H1 (cell line): ENCODE results near the gene EXTL1. TPM values are rescaled to one million over a fixed set of nuclear protein-coding genes. Genes with fewer than 3 reads are reported as not detected.

ENCODE experiments used
- CTCF ChIA-PET: fragments of 300-600 bp; sonication (Branson Sonifier 250); formaldehyde crosslinking; loops from one replicate; lab custom pipeline; 2021; ENCODE audit not compliant: partially characterized antibody; lab: Charles Lee
- POLR2A ChIA-PET: fragments of 300-600 bp; sonication (Branson Sonifier 250); formaldehyde crosslinking; loops from one replicate; lab custom pipeline; 2021; ENCODE audit warnings: inconsistent platforms; ENCODE audit not compliant: partially characterized antibody; lab: Charles Lee
- DNase-seq, 2 experiments: peaks; one replicate each; pipeline versions ENCODE4 v3.0.0 to v3.0.0-alpha.2; 2010 to 2022; ENCODE audit warnings: low spot score in 2 of 2, low read depth in 1 of 2, mixed read lengths in 1 of 2
- FAIRE-seq: peaks from 2 replicates; lab custom pipeline; 2011; peaks lifted over from hg19 to GRCh38; lab: Jason Lieb, UNC
- H2AFZ ChIP-seq: 2 replicates; pipeline ENCODE4 v1.8.1; 2012; ENCODE audit warnings: low read length, inconsistent platforms
- H2AK5ac ChIP-seq: 2 replicates; pipeline ENCODE4 v1.6.1; 2013; ENCODE audit warnings: low read depth, low read length
- H2BK120ac ChIP-seq: replicated peaks from 2 replicates; pipeline ENCODE3; 2013; ENCODE audit warnings: low read depth, low read length, inconsistent platforms
- H2BK12ac ChIP-seq: 2 replicates; pipeline ENCODE4 v1.6.1; 2013; ENCODE audit warnings: low read depth, low read length
- H2BK15ac ChIP-seq: 2 replicates; pipeline ENCODE4 v1.6.1; 2013; ENCODE audit warnings: low read length
- H2BK20ac ChIP-seq: 2 replicates; pipeline ENCODE4 v1.6.1; 2013; ENCODE audit warnings: low read length
- H2BK5ac ChIP-seq: 2 replicates; pipeline ENCODE4 v1.6.1; 2013; ENCODE audit warnings: low read depth, low read length
- H3K14ac ChIP-seq: 2 replicates; pipeline ENCODE4 v1.6.1; 2013; ENCODE audit warnings: inconsistent platforms; ENCODE audit not compliant: insufficient read length
- H3K18ac ChIP-seq: 2 replicates; pipeline ENCODE4 v1.6.1; 2013; ENCODE audit warnings: low read length; ENCODE audit errors: extremely low read depth
- H3K23ac ChIP-seq: 2 replicates; pipeline ENCODE4 v1.6.1; 2013; ENCODE audit warnings: inconsistent platforms; ENCODE audit not compliant: insufficient read length
- H3K23me2 ChIP-seq: 2 replicates; pipeline ENCODE4 v1.6.1; 2013; ENCODE audit warnings: low read depth, low read length
- H3K27ac ChIP-seq: 2 replicates; pipeline ENCODE4 v1.6.1; 2011; ENCODE audit warnings: low read depth, low read length, inconsistent platforms
- H3K27me3 ChIP-seq, 4 experiments: replicated peaks in 1 of 4; 1 replicate in 1 of 4; 2 replicates in 3 of 4; pipeline versions ENCODE4 v1.6.1 to v1.8.1; 2011 to 2013; ENCODE audit warnings: low read length in 3 of 4, mild to moderate bottlenecking in 3 of 4, inconsistent platforms in 2 of 4, mixed read lengths in 2 of 4, moderate library complexity in 1 of 4; ENCODE audit not compliant: control insufficient read depth in 3 of 4, insufficient read depth in 3 of 4; ENCODE audit errors: extremely low read depth in 1 of 4
- H3K36me3 ChIP-seq, 4 experiments: 2 replicates each; pipeline versions ENCODE4 v1.6.1 to v1.8.1; 2011 to 2013; ENCODE audit warnings: mild to moderate bottlenecking in 4 of 4, low read length in 3 of 4, moderate library complexity in 2 of 4, control low read depth in 1 of 4, inconsistent platforms in 1 of 4; ENCODE audit not compliant: insufficient read depth in 4 of 4, control insufficient read depth in 2 of 4
- H3K4ac ChIP-seq: replicated peaks from 2 replicates; pipeline ENCODE3; 2013; ENCODE audit warnings: low read length, low read depth, mixed read lengths, inconsistent platforms; ENCODE audit not compliant: insufficient read length
- H3K4me1 ChIP-seq, 4 experiments: replicated peaks in 1 of 4; 1 replicate in 1 of 4; 2 replicates in 3 of 4; pipeline versions ENCODE4 v1.6.1 to v1.8.1; 2011 to 2013; ENCODE audit warnings: low read length in 3 of 4, inconsistent platforms in 2 of 4, mixed read lengths in 1 of 4; ENCODE audit not compliant: insufficient read depth in 4 of 4, control insufficient read depth in 3 of 4
- H3K4me2 ChIP-seq, 2 experiments: 2 replicates each; pipeline versions ENCODE4 v1.6.1 to v1.8.1; 2011 to 2013; ENCODE audit warnings: low read depth in 2 of 2, low read length in 2 of 2, control low read depth in 1 of 2, inconsistent platforms in 1 of 2, mild to moderate bottlenecking in 1 of 2; ENCODE audit not compliant: insufficient read depth in 1 of 2
- H3K4me3 ChIP-seq, 4 experiments: fragments of 200-600, 300-600 bp in 1 of 4; sonication (generic), shearing (Covaris generic), sonication (Bioruptor Twin) in 1 of 4; 2 replicates each; pipeline versions ENCODE4 v1.5.1 to v1.8.1; 2011 to 2016; ENCODE audit warnings: low read length in 4 of 4, low read depth in 3 of 4, control low read depth in 2 of 4, inconsistent platforms in 2 of 4, mild to moderate bottlenecking in 2 of 4, mixed read lengths in 1 of 4, moderate library complexity in 1 of 4; ENCODE audit not compliant: insufficient read depth in 2 of 4; ENCODE audit errors: extremely low read depth in 1 of 4
- H3K56ac ChIP-seq: replicated peaks from 2 replicates; pipeline ENCODE3; 2013; ENCODE audit warnings: low read depth, mild to moderate bottlenecking, mixed read lengths, low read length, inconsistent platforms; ENCODE audit not compliant: insufficient read length
- H3K79me1 ChIP-seq: 2 replicates; pipeline ENCODE4 v1.6.1; 2013; ENCODE audit warnings: low read depth, low read length, control low read depth
- H3K79me2 ChIP-seq, 2 experiments: 2 replicates each; pipeline versions ENCODE4 v1.6.1 to v1.8.1; 2012 to 2013; ENCODE audit warnings: low read length in 2 of 2, mild to moderate bottlenecking in 2 of 2, inconsistent platforms in 1 of 2; ENCODE audit not compliant: insufficient read depth in 2 of 2, control insufficient read depth in 1 of 2
- H3K9ac ChIP-seq, 4 experiments: replicated peaks in 1 of 4; 1 replicate in 1 of 4; 2 replicates in 3 of 4; pipeline versions ENCODE4 v1.6.1 to v1.8.1; 2011 to 2013; ENCODE audit warnings: low read depth in 3 of 4, low read length in 3 of 4, control low read depth in 2 of 4, mild to moderate bottlenecking in 2 of 4, moderate library complexity in 2 of 4, inconsistent platforms in 1 of 4; ENCODE audit errors: extremely low read depth in 1 of 4
- H3K9me3 ChIP-seq, 2 experiments: 2 replicates each; pipeline versions ENCODE4 v1.6.1 to v1.8.1; 2012 to 2013; ENCODE audit warnings: mild to moderate bottlenecking in 2 of 2, moderate library complexity in 2 of 2, control low read depth in 1 of 2, inconsistent platforms in 1 of 2, low read depth in 1 of 2, low read length in 1 of 2, mixed read lengths in 1 of 2; ENCODE audit not compliant: insufficient read depth in 2 of 2
- H4K20me1 ChIP-seq, 2 experiments: replicated peaks in 1 of 2; 2 replicates each; pipeline versions ENCODE3 to v1.8.1; 2011 to 2013; ENCODE audit warnings: inconsistent platforms in 2 of 2, low read length in 2 of 2, mild to moderate bottlenecking in 1 of 2; ENCODE audit not compliant: insufficient read depth in 2 of 2, control insufficient read depth in 1 of 2
- H4K5ac ChIP-seq: 2 replicates; pipeline ENCODE4 v1.6.1; 2013; ENCODE audit warnings: low read length, low read depth, mixed read lengths, inconsistent platforms; ENCODE audit not compliant: insufficient read length
- H4K8ac ChIP-seq: 2 replicates; pipeline ENCODE4 v1.8.0; 2013; ENCODE audit warnings: mild to moderate bottlenecking, moderate library complexity, low read length, inconsistent platforms; ENCODE audit not compliant: insufficient read depth; ENCODE audit errors: extremely low read depth
- H4K91ac ChIP-seq: replicated peaks from 2 replicates; pipeline ENCODE3; 2013; ENCODE audit warnings: low read length, mixed read lengths, inconsistent platforms; ENCODE audit not compliant: insufficient read length
- ATF2 ChIP-seq: IDR thresholded peaks from 2 replicates; pipeline ENCODE4 v1.6.1; 2012; ENCODE audit warnings: low read length, inconsistent platforms
- CEBPB ChIP-seq: IDR thresholded peaks from 2 replicates; pipeline ENCODE4 v1.6.1; 2012; ENCODE audit warnings: low read depth, low read length
- CHD2 ChIP-seq: IDR thresholded peaks from 2 replicates; pipeline ENCODE4 v1.6.1; 2012; ENCODE audit warnings: low read length, improper control_type of control experiment
- GTF2F1 ChIP-seq: IDR thresholded peaks from 2 replicates; pipeline ENCODE4 v1.6.1; 2012; ENCODE audit warnings: low read depth, low read length, improper control_type of control experiment, borderline replicate concordance
- PHF8 ChIP-seq: fragments of 200-600 bp; sonication (generic); conservative IDR thresholded peaks from 2 replicates; pipeline ENCODE4 v1.7.1; 2012; ENCODE audit warnings: low read depth, mild to moderate bottlenecking, inconsistent platforms, low read length, moderate library complexity
- RXRA ChIP-seq: IDR thresholded peaks from 2 replicates; pipeline ENCODE4 v1.6.1; 2011; ENCODE audit warnings: low read depth, mild to moderate bottlenecking, low read length, moderate library complexity; ENCODE audit not compliant: insufficient read depth
- SIN3A ChIP-seq, 2 experiments: IDR thresholded peaks in 1 of 2; conservative IDR thresholded peaks in 1 of 2; 2 replicates each; pipeline ENCODE4 v1.6.1; 2011 to 2012; ENCODE audit warnings: low read length in 2 of 2, improper control_type of control experiment in 1 of 2, low read depth in 1 of 2, mild to moderate bottlenecking in 1 of 2
- WGBS, 2 experiments: shearing (Covaris generic) in 1 of 2; methylation state at CpG; one replicate each; pipeline versions ENCODE4 v1.1.6 to v1.1.7; 2013 to 2015; ENCODE audit warnings: low lambda C conversion rate in 2 of 2, mixed read lengths in 2 of 2, inconsistent platforms in 1 of 2, low coverage in 1 of 2, missing lambda C conversion rate in 1 of 2; ENCODE audit not compliant: insufficient replicate concordance in 2 of 2, insufficient coverage in 1 of 2, insufficient read length in 1 of 2; ENCODE audit errors: extremely low coverage in 1 of 2, missing lambda C conversion rate in 1 of 2; 5-methylcytosine and 5-hydroxymethylcytosine counted together
- polyA plus RNA-seq, 7 experiments: library from polyadenylated mRNA; depleted of rRNA in 3 of 7; stranded (reverse) in 5 of 7; unstranded in 2 of 7; fragments of >200 nt in 5 of 7; fragments of 200-250 nt in 2 of 7; gene quantifications; 1 replicate in 5 of 7; 2 replicates in 1 of 7; 4 replicates in 1 of 7; pipeline versions ENCODE4 v1.2.1 to v1.2.3, GENCODE V29; 2011 to 2013; ENCODE audit warnings: missing spikeins in 2 of 7, mixed read lengths in 2 of 7
- total RNA-seq: library from RNA; stranded (reverse); fragmentation: NEBNext Ultra II Directional; extraction: Animal tissue kit (Norgen Biotek cat#: 25700); gene quantifications from 2 replicates; pipeline ENCODE4 v1.2.1, GENCODE V29; 2021

EXTL1 gene
- total and polyA plus RNA-seq, 2 of the 8 experiments (the other 6 are each of a cell fraction or from before 2014, with no cell fraction given): 0.89 to 1.2 TPM

- no peak overlapping the region for H4K91ac ChIP-seq
- H2BK12ac ChIP-seq: no peak overlapping the region
- no peak overlapping the region for H3K4me3 ChIP-seq
- DNase-seq: no peak
- FAIRE-seq: no peak
- no peak overlapping the region for H3K14ac ChIP-seq
- no peak overlapping the region for H3K23ac ChIP-seq
- ChIA-PET CTCF (interaction anchor here (1.2 to 6.5 kb wide), 6 partner anchors 9 to 135 kb away, joined by 3 to 39 read pairs (median 9); partner anchors contain the start of gene EXTL1), POLR2A (no interaction called here)
- H4K20me1 ChIP-seq: peaks cover 0 to 1% of the 10 kb centered on the region in 2 experiments
- H3K56ac ChIP-seq: no peak overlapping the region
- no peaks in the 10 kb centered on the region for H3K79me1 ChIP-seq
- H3K9me3 ChIP-seq: no peaks in the 10 kb centered on the region
- no peak overlapping the region for H3K18ac ChIP-seq
- no peak overlapping the region for H3K4ac ChIP-seq
- H3K27me3 ChIP-seq: peaks cover 6 to 20% (median 17%) of the 10 kb centered on the region in 4 experiments; a peak in 6 of 7 replicates
- H4K5ac ChIP-seq: no peak overlapping the region
- H3K23me2 ChIP-seq: peaks cover 9% of the 10 kb centered on the region; the same call in 1 of the 2 replicates
- 71% methylated on average over 3 of the region's 4 CpGs; no CpG with 5 or more reads in 1 of the 2 experiments for WGBS, 2 experiments
- TF ChIP-seq GTF2F1 (no peak), CHD2 (no peak), CEBPB (no peak), PHF8 (no peak), RXRA (no peak), SIN3A (conservative IDR thresholded peaks at IDR 0.05 in 1 of 2, IDR thresholded peaks at IDR 0.05 in 1 of 2; ENCODE audit: low read depth in 1 of 2, low read length in 2 of 2) (no peak), ATF2 (no peak)
- H3K27ac ChIP-seq: no peak overlapping the region
- H2AK5ac ChIP-seq: no peak overlapping the region
- H2BK20ac ChIP-seq: no peak overlapping the region
- H2AFZ ChIP-seq: no peak overlapping the region
- no peak overlapping the region for H2BK5ac ChIP-seq
- no peak overlapping the region for H2BK15ac ChIP-seq
- H4K8ac ChIP-seq: no peak overlapping the region
- no peak overlapping the region for H3K4me2 ChIP-seq
- no peak overlapping the region for H3K9ac ChIP-seq
- no peak overlapping the region for H2BK120ac ChIP-seq
- H3K4me1 ChIP-seq: peaks cover 0 to 6% (median 6%) of the 10 kb centered on the region in 4 experiments; a peak in 5 of 7 replicates
- H3K79me2 ChIP-seq: no peaks in the 10 kb centered on the region
- H3K36me3 ChIP-seq: no peaks in the 10 kb centered on the region
These were observed 9.6 kb downstream of the EXTL1 start for GRCh38 chr1:26031196-26031595.
